GM20000 (cell line): ENCODE measurements around the gene C1orf56.
"Not testable (repeated sequence)": the region's sequence is repeated elsewhere in the genome, so short reads cannot be mapped to it uniquely, and the experiment has no call there.

ENCODE experiments used
- DNase-seq: peaks from one replicate; pipeline ENCODE4 v3.0.0; 2012; ENCODE audit warnings: low spot score
- TF ChIP-seq, protein P1 (sequence below): IDR thresholded peaks from 2 replicates; pipeline ENCODE4 v1.5.1; 2012; ENCODE audit warnings: mild to moderate bottlenecking, control low read depth; ENCODE audit errors: extremely low read depth, missing control alignments

Gene C1orf56

DNA sequence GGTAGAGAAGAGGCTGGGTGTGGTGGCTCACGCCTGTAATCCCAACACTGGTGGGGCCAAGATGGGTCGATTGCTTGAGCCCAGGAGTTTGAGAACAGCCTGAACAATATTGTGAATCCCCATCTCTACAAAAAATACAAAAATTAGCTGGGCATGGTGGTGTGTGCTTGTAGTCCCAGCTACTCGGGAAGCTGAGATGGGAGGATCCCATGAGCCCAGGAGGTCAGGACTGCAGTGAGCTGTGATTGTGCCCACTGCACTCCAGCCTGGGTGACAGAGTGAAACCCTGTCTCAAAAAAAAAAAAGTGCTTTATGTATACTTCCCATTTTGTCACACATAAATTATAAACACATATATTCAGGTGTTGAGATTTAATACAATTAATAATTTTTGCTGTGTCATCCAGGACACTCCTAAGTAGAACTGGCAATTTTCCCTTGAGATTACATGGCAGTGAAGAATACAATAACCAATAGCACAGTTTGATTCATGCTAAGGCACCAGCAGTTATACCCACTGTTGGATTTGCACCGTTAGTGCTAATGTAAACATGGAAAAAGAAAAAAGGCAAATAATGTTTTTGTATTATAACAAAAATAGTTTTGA is 38.5 kb downstream of the C1orf56 start:
- TF ChIP-seq, protein P1, sequence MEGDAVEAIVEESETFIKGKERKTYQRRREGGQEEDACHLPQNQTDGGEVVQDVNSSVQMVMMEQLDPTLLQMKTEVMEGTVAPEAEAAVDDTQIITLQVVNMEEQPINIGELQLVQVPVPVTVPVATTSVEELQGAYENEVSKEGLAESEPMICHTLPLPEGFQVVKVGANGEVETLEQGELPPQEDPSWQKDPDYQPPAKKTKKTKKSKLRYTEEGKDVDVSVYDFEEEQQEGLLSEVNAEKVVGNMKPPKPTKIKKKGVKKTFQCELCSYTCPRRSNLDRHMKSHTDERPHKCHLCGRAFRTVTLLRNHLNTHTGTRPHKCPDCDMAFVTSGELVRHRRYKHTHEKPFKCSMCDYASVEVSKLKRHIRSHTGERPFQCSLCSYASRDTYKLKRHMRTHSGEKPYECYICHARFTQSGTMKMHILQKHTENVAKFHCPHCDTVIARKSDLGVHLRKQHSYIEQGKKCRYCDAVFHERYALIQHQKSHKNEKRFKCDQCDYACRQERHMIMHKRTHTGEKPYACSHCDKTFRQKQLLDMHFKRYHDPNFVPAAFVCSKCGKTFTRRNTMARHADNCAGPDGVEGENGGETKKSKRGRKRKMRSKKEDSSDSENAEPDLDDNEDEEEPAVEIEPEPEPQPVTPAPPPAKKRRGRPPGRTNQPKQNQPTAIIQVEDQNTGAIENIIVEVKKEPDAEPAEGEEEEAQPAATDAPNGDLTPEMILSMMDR, result no peak
- no peak for DNase-seq

DNA sequence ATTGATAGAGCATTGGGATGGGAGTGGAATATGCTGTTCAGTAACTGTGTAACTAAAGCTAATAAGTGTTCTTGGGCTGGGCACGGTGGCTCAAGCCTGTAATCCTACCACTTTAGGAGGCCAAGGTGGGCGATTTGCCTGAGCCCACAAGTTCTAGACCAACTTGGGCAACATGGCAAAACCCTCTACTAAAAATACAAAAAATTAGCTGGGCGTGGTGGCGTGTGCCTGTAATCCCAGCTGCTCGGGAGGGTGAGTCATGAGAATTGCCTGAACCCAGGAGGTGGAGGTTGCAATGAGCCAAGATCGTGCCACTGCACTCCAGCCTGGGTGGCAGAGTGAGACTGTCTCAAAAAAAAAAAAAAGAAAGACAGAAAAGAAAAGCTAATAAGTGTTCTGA is 49.9 kb downstream of the C1orf56 start:
- DNase-seq, result not testable (repeated sequence)

DNA sequence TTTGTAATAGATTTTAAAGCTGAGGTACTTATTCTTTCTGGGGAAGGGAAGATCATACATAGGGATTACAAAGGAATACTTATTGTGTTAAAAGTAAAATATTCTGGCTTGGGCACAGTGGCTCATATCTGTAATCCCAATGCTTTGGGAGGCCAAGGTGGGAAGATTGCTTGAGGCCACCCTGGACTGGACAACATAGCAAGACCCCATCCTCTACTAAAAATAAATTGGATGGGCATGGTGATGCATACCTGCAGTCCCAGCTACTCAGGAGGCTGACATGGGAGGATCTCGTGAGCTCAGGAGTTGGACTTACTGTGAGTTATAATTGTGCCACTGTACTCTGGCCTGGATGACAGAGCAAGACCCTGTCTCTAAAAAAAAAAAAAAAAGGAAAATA is 50.6 kb downstream of the C1orf56 start:
- DNase-seq, result no peak
- TF ChIP-seq, protein P1, result no peak
